Activated naive CD8-positive, alpha-beta T cell (primary cell): Measurements from ENCODE around the gene COL4A3.

Source experiments
- H3K27ac Mint-ChIP-seq: one replicate; pipeline ENCODE4 v1.8.0; 2021; ENCODE audit warnings: mixed read lengths
- H3K27me3 Mint-ChIP-seq: one replicate; pipeline ENCODE4 v1.8.0; 2021; ENCODE audit warnings: mixed read lengths
- H3K36me3 Mint-ChIP-seq: one replicate; pipeline ENCODE4 v1.8.0; 2021; ENCODE audit warnings: mixed read lengths
- H3K4me1 Mint-ChIP-seq: one replicate; pipeline ENCODE4 v1.8.0; 2021; ENCODE audit warnings: low read depth, mixed read lengths
- H3K4me3 Mint-ChIP-seq: one replicate; pipeline ENCODE4 v1.8.0; 2021; ENCODE audit warnings: mild to moderate bottlenecking, mixed read lengths
- H3K9me3 Mint-ChIP-seq: one replicate; pipeline ENCODE4 v1.8.0; 2021; ENCODE audit warnings: low read depth, mixed read lengths

COL4A3 gene

GRCh38 chr2:227320305-227321094, 156.1 kb downstream of the COL4A3 start:
- Mint-ChIP-seq H3K27me3 (no peaks in the 10 kb centered on the region), H3K4me1 (peaks cover 15% of the 10 kb centered on the region), H3K4me3 (no peak overlapping the region), H3K27ac (no peak overlapping the region), H3K9me3 (no peaks in the 10 kb centered on the region), H3K36me3 (peaks cover 5% of the 10 kb centered on the region)

GRCh38 chr2:227322530-227323205, 158.2 kb downstream of the COL4A3 start:
- peaks cover 32% of the 10 kb centered on the region for H3K4me1 Mint-ChIP-seq
- H3K27ac Mint-ChIP-seq: no peak overlapping the region
- H3K4me3 Mint-ChIP-seq: peak overlapping the region; percentile 5
- H3K27me3 Mint-ChIP-seq: no peaks in the 10 kb centered on the region
- no peaks in the 10 kb centered on the region for H3K9me3 Mint-ChIP-seq
- H3K36me3 Mint-ChIP-seq: peaks cover 2% of the 10 kb centered on the region

GRCh38 chr2:227323818-227324217, 159.4 kb downstream of the COL4A3 start:
- Mint-ChIP-seq H3K27me3 (no peaks in the 10 kb centered on the region), H3K36me3 (peaks cover 2% of the 10 kb centered on the region), H3K4me3 (peak overlapping the region; percentile 93), H3K9me3 (no peaks in the 10 kb centered on the region), H3K27ac (no peak overlapping the region), H3K4me1 (peaks cover 41% of the 10 kb centered on the region)

DNA sequence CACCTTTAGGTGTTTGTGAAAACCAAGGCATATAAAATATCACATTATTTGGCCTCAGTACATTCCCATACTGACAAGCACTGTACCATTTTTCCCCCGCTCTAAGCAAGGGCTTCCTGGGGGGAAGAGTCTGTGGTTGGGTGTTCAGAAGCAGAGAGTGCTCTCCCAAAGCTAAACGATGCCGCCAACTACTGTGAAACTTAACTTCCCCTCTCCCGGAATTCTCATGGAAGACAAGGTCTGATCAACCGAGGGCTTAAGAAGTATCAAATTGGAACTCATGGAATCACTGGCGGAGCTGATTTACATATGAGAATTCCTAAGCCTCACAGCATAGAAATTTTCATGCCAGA, 160.2 kb downstream of the COL4A3 start:
- Mint-ChIP-seq H3K27ac (peak overlapping the region; percentile 81), H3K36me3 (peaks cover 4% of the 10 kb centered on the region), H3K4me1 (peaks cover 44% of the 10 kb centered on the region), H3K27me3 (no peaks in the 10 kb centered on the region), H3K9me3 (no peaks in the 10 kb centered on the region), H3K4me3 (peak overlapping the region; percentile 93)

GRCh38 chr2:227324995-227325838, 160.8 kb downstream of the COL4A3 start, which contains the start of gene MFF:
Gene MFF (plus strand): TSS chr2:227325251. CDS start chr2:227330666, 5,415 bp downstream.
- H3K36me3 Mint-ChIP-seq: peaks cover 4% of the 10 kb centered on the region
- H3K4me3 Mint-ChIP-seq: peak within 1 kb of the TSS; percentile 93
- peak within 1 kb of the TSS; percentile 84 for H3K27ac Mint-ChIP-seq
- H3K27me3 Mint-ChIP-seq: no peaks in the 10 kb centered on the region
- peaks cover 44% of the 10 kb centered on the region for H3K4me1 Mint-ChIP-seq
- no peaks in the 10 kb centered on the region for H3K9me3 Mint-ChIP-seq

GRCh38 chr2:227325839-227326195, 161.4 kb downstream of the COL4A3 start:
- no peaks in the 10 kb centered on the region for H3K9me3 Mint-ChIP-seq
- H3K4me3 Mint-ChIP-seq: peak overlapping the region; percentile 93
- H3K27ac Mint-ChIP-seq: peak overlapping the region; percentile 84
- peaks cover 44% of the 10 kb centered on the region for H3K4me1 Mint-ChIP-seq
- no peaks in the 10 kb centered on the region for H3K27me3 Mint-ChIP-seq
- peaks cover 4% of the 10 kb centered on the region for H3K36me3 Mint-ChIP-seq

- Mint-ChIP-seq H3K27ac (peak overlapping the region; percentile 73), H3K9me3 (no peaks in the 10 kb centered on the region), H3K27me3 (no peaks in the 10 kb centered on the region), H3K4me3 (peak overlapping the region; percentile 93), H3K4me1 (peaks cover 44% of the 10 kb centered on the region), H3K36me3 (peaks cover 2% of the 10 kb centered on the region)
Measured at GRCh38 chr2:227326783-227327182, 162.4 kb downstream of the COL4A3 start.

- peaks cover 36% of the 10 kb centered on the region for H3K36me3 Mint-ChIP-seq
- peaks cover 2% of the 10 kb centered on the region for H3K4me1 Mint-ChIP-seq
- H3K9me3 Mint-ChIP-seq: no peaks in the 10 kb centered on the region
- no peak overlapping the region for H3K27ac Mint-ChIP-seq
- H3K27me3 Mint-ChIP-seq: no peaks in the 10 kb centered on the region
- H3K4me3 Mint-ChIP-seq: no peak overlapping the region
Measured at GRCh38 chr2:227335713-227336112, 171.3 kb downstream of the COL4A3 start.

DNA sequence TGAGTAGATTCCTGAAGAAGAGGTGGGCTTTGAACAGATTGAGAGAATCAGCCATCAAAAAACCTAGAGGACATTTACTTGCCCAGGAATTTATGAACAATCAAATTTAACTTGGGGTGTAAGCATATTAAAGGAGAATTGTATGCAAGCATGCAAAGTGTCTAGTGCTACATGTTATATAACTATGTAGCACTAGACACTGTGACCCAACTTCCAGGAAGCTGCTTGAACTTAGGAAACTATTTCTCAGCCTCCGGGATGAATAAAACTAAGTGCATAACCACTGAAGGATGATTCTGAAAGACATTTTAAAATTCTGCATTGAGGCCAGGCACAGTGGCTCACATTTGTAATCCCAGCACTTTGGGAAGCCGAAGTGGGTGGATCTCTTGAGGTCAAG, 173.0 kb downstream of the COL4A3 start:
- H3K27ac Mint-ChIP-seq: no peak overlapping the region
- peaks cover 34% of the 10 kb centered on the region for H3K36me3 Mint-ChIP-seq
- H3K4me3 Mint-ChIP-seq: no peak overlapping the region
- no peaks in the 10 kb centered on the region for H3K27me3 Mint-ChIP-seq
- H3K4me1 Mint-ChIP-seq: no peaks in the 10 kb centered on the region
- H3K9me3 Mint-ChIP-seq: no peaks in the 10 kb centered on the region

GRCh38 chr2:227339098-227339599, 174.7 kb downstream of the COL4A3 start:
- Mint-ChIP-seq H3K27me3 (no peaks in the 10 kb centered on the region), H3K9me3 (no peaks in the 10 kb centered on the region), H3K36me3 (peaks cover 33% of the 10 kb centered on the region)

DNA sequence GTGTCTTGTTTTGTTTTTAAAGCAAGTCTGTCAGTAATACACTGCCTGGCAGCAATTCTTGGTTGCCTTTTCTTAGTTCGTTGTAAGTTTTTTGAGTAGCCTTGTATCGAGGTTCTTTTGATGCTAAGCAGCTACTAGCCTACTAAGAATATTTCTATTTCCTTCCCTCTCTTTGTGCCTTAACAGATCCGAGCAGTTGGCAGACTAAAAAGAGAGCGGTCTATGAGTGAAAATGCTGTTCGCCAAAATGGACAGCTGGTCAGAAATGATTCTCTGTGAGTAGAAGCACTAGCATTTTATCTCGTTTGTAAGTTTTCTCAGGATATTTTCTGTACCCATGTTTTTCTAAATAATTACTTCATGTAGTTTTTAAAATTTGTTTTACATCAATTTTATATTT, 175.7 kb downstream of the COL4A3 start:
- no peak overlapping the region for H3K4me3 Mint-ChIP-seq
- no peaks in the 10 kb centered on the region for H3K9me3 Mint-ChIP-seq
- H3K36me3 Mint-ChIP-seq: peaks cover 28% of the 10 kb centered on the region
- H3K27me3 Mint-ChIP-seq: no peaks in the 10 kb centered on the region
- no peaks in the 10 kb centered on the region for H3K4me1 Mint-ChIP-seq
- no peak overlapping the region for H3K27ac Mint-ChIP-seq

More at GRCh38 chr2:227339098-227339599, 174.7 kb downstream of the COL4A3 start:
- Mint-ChIP-seq H3K4me3 (no peak overlapping the region), H3K4me1 (no peaks in the 10 kb centered on the region), H3K27ac (no peak overlapping the region)

DNA sequence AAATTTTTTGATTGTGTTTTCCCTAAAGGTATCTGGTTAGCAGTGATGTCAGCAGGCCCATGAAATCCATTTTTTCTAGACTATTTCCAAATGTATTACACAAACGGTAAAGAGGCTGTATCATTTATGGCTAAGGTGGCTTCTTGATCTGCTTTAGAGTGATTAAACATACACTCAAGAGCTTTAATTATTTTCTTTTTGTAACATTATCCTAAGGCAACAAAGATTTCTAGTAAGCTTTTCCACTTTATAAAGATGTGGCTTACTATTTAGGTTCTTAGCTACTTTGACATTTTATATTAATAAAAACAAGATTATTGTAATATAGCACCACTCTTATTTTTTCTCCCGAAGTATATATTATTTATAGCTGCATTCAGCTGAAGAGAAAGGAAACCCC, 177.1 kb downstream of the COL4A3 start:
- Mint-ChIP-seq H3K4me1 (no peaks in the 10 kb centered on the region), H3K36me3 (peaks cover 16% of the 10 kb centered on the region), H3K27me3 (no peaks in the 10 kb centered on the region), H3K4me3 (no peak overlapping the region), H3K27ac (no peak overlapping the region), H3K9me3 (no peaks in the 10 kb centered on the region)

- Mint-ChIP-seq H3K4me1 (no peaks in the 10 kb centered on the region), H3K27me3 (no peaks in the 10 kb centered on the region), H3K4me3 (no peak overlapping the region), H3K36me3 (peaks cover 8% of the 10 kb centered on the region), H3K27ac (no peak overlapping the region), H3K9me3 (no peaks in the 10 kb centered on the region)
Measured at GRCh38 chr2:227344231-227344630, 179.8 kb downstream of the COL4A3 start.

GRCh38 chr2:227347117-227347516, 182.7 kb downstream of the COL4A3 start:
- H3K4me3 Mint-ChIP-seq: no peak overlapping the region
- peaks cover 5% of the 10 kb centered on the region for H3K36me3 Mint-ChIP-seq
- no peaks in the 10 kb centered on the region for H3K9me3 Mint-ChIP-seq
- H3K4me1 Mint-ChIP-seq: peaks cover 7% of the 10 kb centered on the region
- H3K27ac Mint-ChIP-seq: no peak overlapping the region
- H3K27me3 Mint-ChIP-seq: no peaks in the 10 kb centered on the region

- no peaks in the 10 kb centered on the region for H3K36me3 Mint-ChIP-seq
- H3K4me3 Mint-ChIP-seq: no peak overlapping the region
- no peaks in the 10 kb centered on the region for H3K27me3 Mint-ChIP-seq
- peaks cover 9% of the 10 kb centered on the region for H3K4me1 Mint-ChIP-seq
- no peaks in the 10 kb centered on the region for H3K9me3 Mint-ChIP-seq
- H3K27ac Mint-ChIP-seq: no peak overlapping the region
Measured at GRCh38 chr2:227348324-227348723, 183.9 kb downstream of the COL4A3 start.
